Stimulated activated CD4-positive, alpha-beta T cell treated with anti-CD3 and anti-CD28 coated beads, Interleukin-15, amount 100 ng/mL, for 48 hours (primary cell): ENCODE measurements around the gene RSPO4.
"Not testable (repeated sequence)": the region's sequence is repeated elsewhere in the genome, so short reads cannot be mapped to it uniquely, and the experiment has no call there.

Experiments used
- DNase-seq, 2 donors: peaks; one replicate each; pipeline ENCODE4 v3.0.0-alpha.2; 2020; ENCODE audit warnings: low read depth in 2 of 2

The RSPO4 gene

GRCh38 chr20:1001911-1002681 is at the start of gene RSPO4:
Gene RSPO4 (minus strand): TSS chr20:1002311. CDS start chr20:1002164, 147 bp downstream.
- DNase-seq = no peak

GRCh38 chr20:1050440-1050839 is 48.3 kb upstream of the RSPO4 start:
- DNase-seq = no peak

- no peak for DNase-seq
Measured at GRCh38 chr20:1045860-1046418, 43.8 kb upstream of the RSPO4 start.

GRCh38 chr20:1041845-1042390 is 39.8 kb upstream of the RSPO4 start:
- no peak for DNase-seq

GRCh38 chr20:1038205-1038604 is 36.1 kb upstream of the RSPO4 start:
- no peak for DNase-seq

- DNase-seq = no peak
Measured at GRCh38 chr20:1037039-1037438, 34.9 kb upstream of the RSPO4 start.

GRCh38 chr20:1035466-1035865 is 33.4 kb upstream of the RSPO4 start:
- DNase-seq = no peak

GRCh38 chr20:1034415-1034789 is 32.3 kb upstream of the RSPO4 start:
- DNase-seq = no peak

GRCh38 chr20:1033751-1034414 is 31.8 kb upstream of the RSPO4 start:
- no peak for DNase-seq

- DNase-seq = no peak
Measured at GRCh38 chr20:1029980-1030379, 27.9 kb upstream of the RSPO4 start.

- not testable (repeated sequence) for DNase-seq
Measured at GRCh38 chr20:1026214-1026613, 24.1 kb upstream of the RSPO4 start.

- DNase-seq = no peak
Measured at GRCh38 chr20:1022871-1023270, 20.8 kb upstream of the RSPO4 start.

GRCh38 chr20:1020614-1021013 is 18.5 kb upstream of the RSPO4 start:
- no peak for DNase-seq

- DNase-seq = no peak
Measured at GRCh38 chr20:1019344-1019743, 17.2 kb upstream of the RSPO4 start.

GRCh38 chr20:1017677-1018076 is 15.6 kb upstream of the RSPO4 start:
- no peak for DNase-seq

- DNase-seq = no peak
Measured at GRCh38 chr20:1015181-1015580, 13.1 kb upstream of the RSPO4 start.

- no peak for DNase-seq
Measured at GRCh38 chr20:1014471-1014870, 12.4 kb upstream of the RSPO4 start.

GRCh38 chr20:1013566-1014340 is 11.6 kb upstream of the RSPO4 start:
- no peak for DNase-seq

GRCh38 chr20:1012359-1013168 is 10.5 kb upstream of the RSPO4 start:
- DNase-seq = no peak

GRCh38 chr20:1010659-1011058 is 8.5 kb upstream of the RSPO4 start:
- no peak for DNase-seq

- DNase-seq = peak in 1 of 2 donors; percentile 23
Measured at GRCh38 chr20:1005452-1006027, 3.4 kb upstream of the RSPO4 start.
